ENCODE measurements around the gene SDCCAG8.

GRCh38 chr1:243408479-243408878, 152.6 kb downstream of the SDCCAG8 start:
- TF ChIP-seq POLR2A (IDR thresholded peaks at IDR 0.05) (no peak), POLR2AphosphoS5 (IDR thresholded peaks at IDR 0.05) (no peak)
- TF ChIP-seq, protein P1, sequence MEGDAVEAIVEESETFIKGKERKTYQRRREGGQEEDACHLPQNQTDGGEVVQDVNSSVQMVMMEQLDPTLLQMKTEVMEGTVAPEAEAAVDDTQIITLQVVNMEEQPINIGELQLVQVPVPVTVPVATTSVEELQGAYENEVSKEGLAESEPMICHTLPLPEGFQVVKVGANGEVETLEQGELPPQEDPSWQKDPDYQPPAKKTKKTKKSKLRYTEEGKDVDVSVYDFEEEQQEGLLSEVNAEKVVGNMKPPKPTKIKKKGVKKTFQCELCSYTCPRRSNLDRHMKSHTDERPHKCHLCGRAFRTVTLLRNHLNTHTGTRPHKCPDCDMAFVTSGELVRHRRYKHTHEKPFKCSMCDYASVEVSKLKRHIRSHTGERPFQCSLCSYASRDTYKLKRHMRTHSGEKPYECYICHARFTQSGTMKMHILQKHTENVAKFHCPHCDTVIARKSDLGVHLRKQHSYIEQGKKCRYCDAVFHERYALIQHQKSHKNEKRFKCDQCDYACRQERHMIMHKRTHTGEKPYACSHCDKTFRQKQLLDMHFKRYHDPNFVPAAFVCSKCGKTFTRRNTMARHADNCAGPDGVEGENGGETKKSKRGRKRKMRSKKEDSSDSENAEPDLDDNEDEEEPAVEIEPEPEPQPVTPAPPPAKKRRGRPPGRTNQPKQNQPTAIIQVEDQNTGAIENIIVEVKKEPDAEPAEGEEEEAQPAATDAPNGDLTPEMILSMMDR (IDR thresholded peaks at IDR 0.05 in 8 of 11, conservative IDR thresholded peaks at IDR 0.05 in 3 of 11), result no peak

All from spleen (tissue), 7 donors.